GM13977 (cell line): Measurements from ENCODE around the gene WDR36.

Source experiments
- DNase-seq: peaks from one replicate; pipeline ENCODE4 v3.0.0; 2012; ENCODE audit warnings: low spot score
- in situ Hi-C: fragments of 300-500 bp; cut with MboI; formaldehyde crosslinking; loops from one replicate; pipeline ENCODE4 v1.12.0; 2022; ENCODE audit warnings: low sequenced_read_pairs, low pct_unique_long_range_greater_than_20kb, mixed read lengths, inconsistent platforms; ENCODE audit not compliant: unreplicated experiment
- TF ChIP-seq, protein P1 (sequence below): IDR thresholded peaks from 2 replicates; pipeline ENCODE4 v1.5.1; 2012; ENCODE audit warnings: mild to moderate bottlenecking, control low read depth; ENCODE audit not compliant: insufficient read depth; ENCODE audit errors: extremely low read depth, missing control alignments

The WDR36 gene

DNA sequence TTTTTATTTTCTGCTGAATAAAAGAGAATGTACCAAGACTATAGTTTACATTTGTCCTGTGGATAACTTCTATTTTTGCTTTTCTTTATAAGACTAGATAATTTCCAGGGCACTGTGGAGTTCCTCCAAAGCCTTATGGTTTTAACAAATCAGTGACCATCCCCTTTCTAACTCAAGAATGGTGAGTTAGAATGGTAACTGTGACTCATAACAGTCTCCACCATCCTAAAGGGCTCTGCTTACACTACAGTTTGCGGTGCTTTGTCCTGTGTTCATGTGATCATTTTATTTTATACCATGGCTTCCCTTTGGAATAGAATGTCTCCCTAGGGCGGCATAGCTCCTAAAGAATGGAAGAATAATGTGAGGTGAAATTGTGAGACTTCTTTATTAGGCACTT is 30.2 kb downstream of the WDR36 start:
- DNase-seq: no peak
- TF ChIP-seq, protein P1, sequence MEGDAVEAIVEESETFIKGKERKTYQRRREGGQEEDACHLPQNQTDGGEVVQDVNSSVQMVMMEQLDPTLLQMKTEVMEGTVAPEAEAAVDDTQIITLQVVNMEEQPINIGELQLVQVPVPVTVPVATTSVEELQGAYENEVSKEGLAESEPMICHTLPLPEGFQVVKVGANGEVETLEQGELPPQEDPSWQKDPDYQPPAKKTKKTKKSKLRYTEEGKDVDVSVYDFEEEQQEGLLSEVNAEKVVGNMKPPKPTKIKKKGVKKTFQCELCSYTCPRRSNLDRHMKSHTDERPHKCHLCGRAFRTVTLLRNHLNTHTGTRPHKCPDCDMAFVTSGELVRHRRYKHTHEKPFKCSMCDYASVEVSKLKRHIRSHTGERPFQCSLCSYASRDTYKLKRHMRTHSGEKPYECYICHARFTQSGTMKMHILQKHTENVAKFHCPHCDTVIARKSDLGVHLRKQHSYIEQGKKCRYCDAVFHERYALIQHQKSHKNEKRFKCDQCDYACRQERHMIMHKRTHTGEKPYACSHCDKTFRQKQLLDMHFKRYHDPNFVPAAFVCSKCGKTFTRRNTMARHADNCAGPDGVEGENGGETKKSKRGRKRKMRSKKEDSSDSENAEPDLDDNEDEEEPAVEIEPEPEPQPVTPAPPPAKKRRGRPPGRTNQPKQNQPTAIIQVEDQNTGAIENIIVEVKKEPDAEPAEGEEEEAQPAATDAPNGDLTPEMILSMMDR: no peak
- in situ Hi-C loops: loop anchor here (25.0 kb wide), 1 partner anchor 360 kb away; no protein-coding TSS in a partner anchor

DNA sequence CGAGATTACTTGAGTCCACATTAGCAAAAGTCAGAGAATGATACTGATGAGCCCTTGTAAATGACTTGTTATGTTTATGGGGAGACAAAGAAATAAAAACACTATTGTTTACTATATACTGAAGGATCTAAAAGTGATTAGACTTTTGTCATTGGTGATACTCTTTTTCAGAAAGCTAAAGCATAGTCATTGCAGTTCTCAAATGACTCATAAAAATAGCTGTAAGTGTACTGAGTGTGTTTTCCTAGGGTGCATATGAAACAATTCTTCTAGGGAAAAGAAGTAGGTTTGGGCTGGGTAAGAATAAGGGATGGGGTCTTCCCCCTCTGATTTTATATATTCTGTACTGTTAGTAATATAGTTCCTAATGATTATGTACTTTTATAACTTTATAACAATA is 32.6 kb downstream of the WDR36 start:
- in situ Hi-C loops: loop anchor here (25.0 kb wide), 1 partner anchor 362 kb away; no protein-coding TSS in a partner anchor
- TF ChIP-seq, protein P1: no peak
- no peak for DNase-seq

DNA sequence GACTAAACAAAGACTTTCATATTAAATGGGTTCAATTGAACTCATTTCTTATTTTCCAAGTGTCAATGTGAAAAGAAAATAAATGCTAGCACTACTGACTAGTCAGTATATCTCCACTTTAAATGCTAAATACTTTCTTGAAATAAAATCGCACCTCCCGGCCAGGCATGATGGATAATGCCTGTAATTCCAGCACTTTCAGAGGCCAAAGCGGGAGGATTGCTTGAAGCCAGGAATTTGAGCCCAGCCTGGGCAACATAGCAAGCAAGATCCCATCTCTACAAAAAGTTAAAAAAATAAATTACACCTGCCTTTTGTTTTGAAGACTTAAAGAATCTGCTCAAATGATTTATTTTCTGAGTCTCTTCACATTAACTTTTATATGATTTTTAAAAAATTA is 34.7 kb downstream of the WDR36 start:
- TF ChIP-seq, protein P1: no peak
- in situ Hi-C loops: no loop called here
- DNase-seq: no peak

DNA sequence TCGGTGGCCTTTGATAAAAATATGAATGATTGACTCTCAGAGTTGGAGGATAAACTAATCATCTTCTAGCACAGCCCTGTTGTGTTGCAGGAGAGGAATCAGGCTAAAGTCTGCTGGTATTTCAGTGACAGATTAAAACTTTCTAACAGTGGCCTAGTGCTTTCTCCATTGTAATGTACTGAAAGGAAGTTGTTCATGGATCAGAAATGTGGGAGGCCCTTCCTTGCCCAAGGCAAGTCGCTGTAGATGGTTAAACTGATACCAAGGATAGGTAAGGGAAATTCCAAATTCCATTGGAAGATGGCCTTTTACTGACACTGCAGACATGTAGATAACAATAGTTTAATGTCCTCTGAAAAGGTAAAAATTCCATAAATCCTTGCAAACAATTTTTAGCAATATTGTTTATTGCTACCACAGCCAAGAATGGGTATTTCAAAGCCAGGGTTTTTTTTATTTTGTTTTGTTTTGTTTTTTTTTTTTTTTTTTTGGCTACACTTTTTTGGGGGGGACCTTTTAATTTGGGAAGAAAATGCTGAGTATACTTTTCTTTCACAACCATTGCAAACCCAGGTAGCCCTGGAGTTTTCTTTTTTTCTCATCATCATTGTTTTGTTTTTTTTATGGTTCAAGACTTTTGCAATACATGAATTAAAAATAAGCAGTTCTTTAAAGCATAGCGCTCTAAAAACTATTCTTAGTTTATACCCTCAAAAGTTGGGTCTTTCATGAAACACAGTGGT is 35.5 kb downstream of the WDR36 start:
- TF ChIP-seq, protein P1: no peak
- in situ Hi-C loops: no loop called here
- no peak for DNase-seq

DNA sequence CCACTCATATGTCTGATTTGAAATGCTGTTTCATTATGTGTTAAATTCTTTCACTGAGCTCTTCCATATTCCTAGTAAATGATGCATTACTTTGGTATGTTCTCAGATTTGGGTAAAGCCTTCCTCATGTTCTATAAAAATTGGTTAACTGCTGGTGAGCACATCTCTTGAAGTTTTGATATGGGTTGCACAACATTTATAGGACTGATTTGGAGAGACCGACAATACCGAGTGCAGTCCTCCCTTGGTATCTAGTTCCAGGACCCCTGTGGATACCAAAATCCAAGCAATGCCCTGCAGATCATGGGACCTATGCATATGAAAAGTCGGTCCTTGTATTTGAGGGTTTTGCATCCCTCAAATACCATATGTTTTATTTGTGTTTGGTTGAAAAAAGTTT is 37.8 kb downstream of the WDR36 start:
- no peak for DNase-seq
- in situ Hi-C loops: no loop called here
- TF ChIP-seq, protein P1: no peak

DNA sequence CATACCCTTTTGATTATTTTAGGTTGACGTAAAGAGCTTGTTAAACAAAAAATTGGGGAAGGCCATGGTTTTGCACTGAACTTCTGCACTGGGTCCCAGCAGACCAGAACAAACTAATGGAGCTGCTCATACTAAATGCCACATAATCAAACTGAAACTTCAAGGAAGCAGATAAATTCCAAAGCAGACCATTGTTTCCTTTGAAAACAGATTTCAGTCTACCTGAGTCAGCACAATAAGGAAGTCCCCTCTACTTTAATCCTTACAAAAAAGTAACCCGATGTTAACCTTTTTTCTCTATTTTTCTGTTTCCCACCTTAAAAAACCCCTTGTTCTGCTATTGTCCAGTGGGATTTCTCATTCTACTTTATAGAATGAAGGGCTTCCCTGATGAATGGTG is 39.2 kb downstream of the WDR36 start:
- DNase-seq: no peak
- TF ChIP-seq, protein P1: no peak
- in situ Hi-C loops: no loop called here
